HEK293T (cell line): ENCODE measurements around the gene GRM7.

ENCODE experiments used
- CTCF ChIA-PET: fragments of 350-600 bp; formaldehyde crosslinking; extraction: SDS; loops from one replicate; lab custom pipeline; 2021; ENCODE audit warnings: antibody characterized with exemption, inconsistent platforms; lab: Yijun Ruan, JAX
- POLR2A ChIA-PET: fragments of 350-600 bp; formaldehyde crosslinking; extraction: SDS; loops from one replicate; lab custom pipeline; 2020; ENCODE audit warnings: antibody characterized with exemption, inconsistent platforms; lab: Yijun Ruan, JAX
- DNase-seq: peaks from one replicate; pipeline ENCODE4 v3.0.0; 2012; ENCODE audit warnings: mixed read lengths; ENCODE audit errors: extremely low spot score
- ARNT ChIP-seq: fragments of 450-650 bp; IDR thresholded peaks from 2 replicates; pipeline ENCODE4 v1.6.1; 2017; ENCODE audit warnings: mild to moderate bottlenecking
- BHLHE40 ChIP-seq: fragments of 450-650 bp; IDR thresholded peaks from 2 replicates; pipeline ENCODE4 v1.6.1; 2016; ENCODE audit warnings: mild to moderate bottlenecking, moderate library complexity, borderline replicate concordance
- CTBP1 ChIP-seq: fragments of 450-650 bp; IDR thresholded peaks from 2 replicates; pipeline ENCODE4 v1.6.1; 2016; ENCODE audit warnings: borderline replicate concordance
- ELF4 ChIP-seq: fragments of 450-650 bp; IDR thresholded peaks from 2 replicates; pipeline ENCODE4 v1.6.1; 2017; ENCODE audit warnings: antibody characterized with exemption
- FOXA1 ChIP-seq: fragments of 450-650 bp; IDR thresholded peaks from 2 replicates; pipeline ENCODE4 v1.6.1; 2016; ENCODE audit warnings: mild to moderate bottlenecking
- FOXK2 ChIP-seq: fragments of 450-650 bp; IDR thresholded peaks from 2 replicates; pipeline ENCODE4 v1.6.1; 2016; ENCODE audit warnings: mild to moderate bottlenecking
- FOXM1 ChIP-seq: fragments of 450-650 bp; IDR thresholded peaks from 2 replicates; pipeline ENCODE4 v1.6.1; 2017; ENCODE audit warnings: mild to moderate bottlenecking, borderline replicate concordance
- HDGF ChIP-seq: fragments of 450-650 bp; IDR thresholded peaks from 2 replicates; pipeline ENCODE4 v1.6.1; 2017; ENCODE audit warnings: antibody characterized with exemption, borderline replicate concordance
- L3MBTL2 ChIP-seq: fragments of 450-650 bp; conservative IDR thresholded peaks from 2 replicates; pipeline ENCODE4 v1.6.1; 2016; ENCODE audit warnings: mild to moderate bottlenecking
- LEF1 ChIP-seq: fragments of 450-650 bp; IDR thresholded peaks from 2 replicates; pipeline ENCODE4 v1.6.1; 2017; ENCODE audit warnings: mild to moderate bottlenecking, borderline replicate concordance
- NFRKB ChIP-seq: fragments of 450-650 bp; IDR thresholded peaks from 2 replicates; pipeline ENCODE4 v1.6.1; 2016; ENCODE audit warnings: mild to moderate bottlenecking, moderate library complexity
- PKNOX1 ChIP-seq: fragments of 450-650 bp; IDR thresholded peaks from 2 replicates; pipeline ENCODE4 v1.6.1; 2016
- SP1 ChIP-seq: fragments of 450-650 bp; IDR thresholded peaks from 2 replicates; pipeline ENCODE4 v1.6.1; 2017
- SUZ12 ChIP-seq: fragments of 450-650 bp; IDR thresholded peaks from 2 replicates; pipeline ENCODE4 v1.6.1; 2016; ENCODE audit warnings: mild to moderate bottlenecking
- TARDBP ChIP-seq: fragments of 450-650 bp; IDR thresholded peaks from 2 replicates; pipeline ENCODE4 v1.6.1; 2016
- ZNF384 ChIP-seq: fragments of 450-650 bp; IDR thresholded peaks from 2 replicates; pipeline ENCODE4 v1.6.1; 2016

The GRM7 gene

GRCh38 chr3:7075901-7076300 is 215.0 kb downstream of the GRM7 start:
- DNase-seq = no peak
- no peak for TF ChIP-seq BHLHE40
- TF ChIP-seq SP1 = no peak
- no peak for TF ChIP-seq CTBP1
- ChIA-PET POLR2A (no interaction called here), CTCF (no interaction called here)

DNA sequence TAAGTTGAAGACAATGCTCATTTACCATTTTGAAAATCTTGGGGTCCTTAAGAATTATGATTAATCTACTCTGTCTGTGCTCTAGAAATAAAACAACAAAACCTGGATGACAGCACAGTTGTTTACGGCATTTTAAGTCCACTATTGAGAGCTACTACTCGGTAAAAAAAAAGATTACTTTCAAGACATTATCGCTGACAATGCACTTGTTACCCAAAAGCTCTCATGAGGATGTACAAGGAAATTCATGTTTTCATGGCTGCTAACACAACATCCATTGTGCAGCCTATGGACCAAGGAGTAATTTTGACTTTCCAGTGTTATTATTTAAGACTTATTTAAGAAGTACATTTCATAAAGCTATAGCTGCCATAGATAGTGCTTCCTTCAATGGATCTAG is 221.3 kb downstream of the GRM7 start:
- no peak for DNase-seq
- TF ChIP-seq SP1 = no peak
- no peak for TF ChIP-seq CTBP1
- TF ChIP-seq HDGF = no peak
- TF ChIP-seq NFRKB = no peak
- no peak for TF ChIP-seq TARDBP
- no peak for TF ChIP-seq BHLHE40
- no peak for TF ChIP-seq ELF4
- ChIA-PET CTCF (interaction anchor here (0.6 to 0.7 kb wide), 3 partner anchors 11 to 70 kb away, joined by 3 read pairs; no protein-coding TSS in a partner anchor), POLR2A (no interaction called here)

GRCh38 chr3:7086417-7086816 is 225.5 kb downstream of the GRM7 start:
- ChIA-PET POLR2A (no interaction called here), CTCF (no interaction called here)
- TF ChIP-seq CTBP1 (no peak), NFRKB (no peak), ZNF384 (no peak), SUZ12 (no peak), FOXA1 (no peak), FOXM1 (no peak), PKNOX1 (no peak), ELF4 (no peak), LEF1 (no peak)
- DNase-seq = no peak

DNA sequence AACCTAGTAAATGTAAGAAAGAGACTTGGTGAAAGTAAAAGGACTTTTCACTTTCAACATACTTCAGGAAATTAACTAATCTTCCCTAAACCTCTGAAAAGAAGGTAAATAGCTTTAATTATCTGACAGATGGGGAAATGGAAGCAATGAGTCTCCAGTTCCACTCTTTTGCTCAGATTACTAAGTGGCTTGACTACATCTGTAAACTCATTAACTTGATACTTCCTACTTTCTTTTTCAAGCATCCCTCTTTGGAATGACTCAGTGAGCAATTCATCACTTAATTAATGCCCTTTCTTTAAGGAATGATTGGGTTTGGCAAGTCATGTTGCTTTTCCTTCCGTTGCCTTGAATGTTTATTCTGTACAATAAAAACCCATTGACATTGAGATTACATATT is 234.2 kb downstream of the GRM7 start:
- ChIA-PET POLR2A (no interaction called here), CTCF (no interaction called here)
- no peak for DNase-seq
- TF ChIP-seq LEF1 (no peak), SUZ12 (no peak), BHLHE40 (no peak), TARDBP (no peak), NFRKB (no peak), FOXM1 (no peak), ARNT (no peak), FOXA1 (no peak), SP1 (no peak), PKNOX1 (no peak), L3MBTL2 (no peak), ZNF384 (no peak), HDGF (no peak), FOXK2 (no peak), CTBP1 (no peak), ELF4 (no peak)

DNA sequence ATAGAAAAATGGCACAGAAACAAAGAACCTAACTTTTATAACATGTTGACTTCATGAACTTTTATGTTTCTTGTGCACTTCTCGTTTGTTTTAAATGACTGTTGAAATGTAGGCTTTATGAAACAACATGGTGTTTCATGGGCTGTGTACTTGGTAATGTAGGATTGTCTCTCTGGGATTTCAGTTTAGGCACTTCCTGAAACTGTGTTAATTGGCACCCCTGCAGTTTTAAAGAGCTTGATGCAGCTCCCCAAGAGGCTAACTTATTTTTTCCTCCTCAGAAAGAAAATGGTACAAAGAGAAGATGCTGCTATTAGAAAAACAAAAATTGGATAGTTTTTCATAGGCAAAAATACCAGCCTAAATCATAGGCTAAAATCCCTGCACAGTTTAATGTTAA is 239.2 kb downstream of the GRM7 start:
- ChIA-PET POLR2A (no interaction called here), CTCF (no interaction called here)
- DNase-seq = no peak

DNA sequence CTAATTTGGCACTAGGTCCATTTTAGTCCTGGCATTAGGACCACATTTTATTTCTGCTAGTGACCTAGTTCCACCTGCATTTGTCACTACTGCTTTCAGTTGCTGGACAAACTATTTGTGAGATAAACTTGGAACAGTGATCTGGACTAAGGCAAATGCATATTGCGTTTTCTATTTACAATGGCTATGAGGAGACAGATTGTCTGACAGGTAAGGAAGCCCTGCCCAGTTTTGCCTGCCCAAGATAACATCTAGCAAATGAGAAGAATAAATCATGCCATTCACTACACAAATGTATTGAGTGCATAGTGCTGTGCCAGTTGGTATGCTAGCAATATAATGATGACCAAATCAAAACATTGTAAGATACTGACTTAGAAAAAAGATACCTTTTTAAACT is 245.7 kb downstream of the GRM7 start:
- TF ChIP-seq SUZ12 = no peak
- TF ChIP-seq ARNT = no peak
- TF ChIP-seq NFRKB = no peak
- TF ChIP-seq PKNOX1 = no peak
- TF ChIP-seq ZNF384 = no peak
- TF ChIP-seq SP1 = no peak
- no peak for TF ChIP-seq ELF4
- no peak for TF ChIP-seq LEF1
- TF ChIP-seq FOXM1 = no peak
- TF ChIP-seq BHLHE40 = no peak
- TF ChIP-seq CTBP1 = no peak
- TF ChIP-seq L3MBTL2 = no peak
- TF ChIP-seq HDGF = no peak
- no peak for TF ChIP-seq TARDBP
- POLR2A ChIA-PET = no interaction called here
- CTCF ChIA-PET = no interaction called here
- no peak for DNase-seq

More for the DNA sequence above, 239.2 kb downstream of the GRM7 start:
- TF ChIP-seq BHLHE40 = no peak
- TF ChIP-seq FOXA1 = no peak
- no peak for TF ChIP-seq NFRKB
- no peak for TF ChIP-seq ARNT
- TF ChIP-seq CTBP1 = no peak
- no peak for TF ChIP-seq SUZ12
- no peak for TF ChIP-seq LEF1
- TF ChIP-seq FOXM1 = no peak
- no peak for TF ChIP-seq FOXK2
- no peak for TF ChIP-seq ZNF384
- no peak for TF ChIP-seq L3MBTL2
- no peak for TF ChIP-seq TARDBP
- TF ChIP-seq SP1 = no peak
- no peak for TF ChIP-seq HDGF
- TF ChIP-seq ELF4 = no peak
- no peak for TF ChIP-seq PKNOX1
